Stimulated activated naive CD8-positive, alpha-beta T cell treated with anti-CD3 and anti-CD28 coated beads, Interleukin-15, Interleukin-2, amounts not matched to agents 100 U/mL and 50 U/mL, for 24 hours (primary cell): ENCODE measurements around the gene GPSM1.

ENCODE experiments used
- ATAC-seq: fragments of 150-1000 bp; cut with Tn5 transposase; one replicate; pipeline ENCODE4 v1.10.0; 2021
- DNase-seq: peaks from one replicate; pipeline ENCODE4 v3.0.0; 2021

GPSM1 gene

GRCh38 chr9:136377341-136378169 lies 50.2 kb downstream of the GPSM1 start:
- DNase-seq, result no peak

GRCh38 chr9:136378170-136379002 lies 51.0 kb downstream of the GPSM1 start:
- no peak for DNase-seq
- ATAC-seq, result no peak

More at GRCh38 chr9:136377341-136378169, 50.2 kb downstream of the GPSM1 start:
- no peak for ATAC-seq

GRCh38 chr9:136379003-136379287 lies 51.6 kb downstream of the GPSM1 start:
- DNase-seq, result no peak
- no peak for ATAC-seq

GRCh38 chr9:136379401-136379800 lies 52.1 kb downstream of the GPSM1 start:
- ATAC-seq, result no peak
- DNase-seq, result no peak

GRCh38 chr9:136379891-136380290 lies 52.6 kb downstream of the GPSM1 start:
- no peak for ATAC-seq
- DNase-seq, result no peak

GRCh38 chr9:136380381-136380780 lies 53.0 kb downstream of the GPSM1 start:
- ATAC-seq, result no peak
- no peak for DNase-seq

GRCh38 chr9:136381311-136381710 lies 54.0 kb downstream of the GPSM1 start:
- no peak for ATAC-seq
- no peak for DNase-seq

- DNase-seq (no peak), ATAC-seq (no peak)
Observed at GRCh38 chr9:136381966-136382513, 54.7 kb downstream of the GPSM1 start.

GRCh38 chr9:136383436-136383835 lies 56.1 kb downstream of the GPSM1 start:
- DNase-seq, result no peak
- ATAC-seq, result no peak

GRCh38 chr9:136385015-136385414 lies 57.7 kb downstream of the GPSM1 start:
- ATAC-seq (peak; percentile 62), DNase-seq (no peak)

- ATAC-seq, result no peak
Observed at GRCh38 chr9:136386018-136386417, 58.7 kb downstream of the GPSM1 start.

GRCh38 chr9:136387217-136387616 lies 59.9 kb downstream of the GPSM1 start:
- ATAC-seq, result no peak
- no peak for DNase-seq

More at GRCh38 chr9:136386018-136386417, 58.7 kb downstream of the GPSM1 start:
- no peak for DNase-seq

GRCh38 chr9:136389396-136389795 lies 62.1 kb downstream of the GPSM1 start:
- DNase-seq (no peak), ATAC-seq (no peak)

- no peak for DNase-seq
Observed at GRCh38 chr9:136391737-136392537, 64.6 kb downstream of the GPSM1 start.

GRCh38 chr9:136392538-136393449 lies 65.5 kb downstream of the GPSM1 start:
- ATAC-seq, result peak; percentile 29

More at GRCh38 chr9:136391737-136392537, 64.6 kb downstream of the GPSM1 start:
- no peak for ATAC-seq

GRCh38 chr9:136393531-136393930 lies 66.2 kb downstream of the GPSM1 start:
- no peak for DNase-seq
- no peak for ATAC-seq

More at GRCh38 chr9:136392538-136393449, 65.5 kb downstream of the GPSM1 start:
- DNase-seq, result no peak

- ATAC-seq, result no peak
- DNase-seq, result no peak
Observed at GRCh38 chr9:136394312-136395019, 67.1 kb downstream of the GPSM1 start.

- DNase-seq (no peak), ATAC-seq (no peak)
Observed at GRCh38 chr9:136395020-136395340, 67.6 kb downstream of the GPSM1 start.

- DNase-seq, result no peak
- ATAC-seq, result no peak
Observed at GRCh38 chr9:136395345-136396218, 68.2 kb downstream of the GPSM1 start.

- ATAC-seq (no peak), DNase-seq (no peak)
Observed at GRCh38 chr9:136396219-136396515, 68.8 kb downstream of the GPSM1 start.
